Activated CD4-positive, alpha-beta T cell treated with anti-CD3 and anti-CD28 coated beads for 36 hours (primary cell): ENCODE results near the gene VMP1. TPM values are rescaled to one million over a fixed set of nuclear protein-coding genes. Genes with fewer than 3 reads are reported as not detected.
A peak's percentile ranks its signal among the peaks of the same experiment; 100 is the strongest.

Experiments
- ATAC-seq: fragments of 200-7000 bp; cut with Tn5 transposase; one replicate; pipeline ENCODE4 v1.10.0; 2021; ENCODE audit warnings: mild to moderate bottlenecking, moderate library complexity
- CTCF ChIA-PET: fragments of 350-600 bp; sonication (Branson Sonifier 250); formaldehyde crosslinking; loops from one replicate; lab custom pipeline; 2021; ENCODE audit warnings: antibody characterized with exemption; lab: Charles Lee
- POLR2A ChIA-PET: fragments of 350-600 bp; sonication (Branson Sonifier 250); formaldehyde crosslinking; loops from one replicate; lab custom pipeline; 2021; ENCODE audit warnings: antibody characterized with exemption, inconsistent platforms; lab: Charles Lee
- DNase-seq: peaks from one replicate; pipeline ENCODE4 v3.0.0-alpha.2; 2020
- H3K27ac Mint-ChIP-seq: one replicate; pipeline ENCODE4 v1.8.0; 2021; ENCODE audit warnings: mixed read lengths
- H3K27me3 Mint-ChIP-seq: one replicate; pipeline ENCODE4 v1.8.0; 2021; ENCODE audit warnings: mixed read lengths
- H3K36me3 Mint-ChIP-seq: one replicate; pipeline ENCODE4 v1.8.0; 2021; ENCODE audit warnings: low read depth, mixed read lengths
- H3K4me1 Mint-ChIP-seq: one replicate; pipeline ENCODE4 v1.8.0; 2021; ENCODE audit warnings: mixed read lengths
- H3K4me3 Mint-ChIP-seq: one replicate; pipeline ENCODE4 v1.8.0; 2021; ENCODE audit warnings: mild to moderate bottlenecking, moderate library complexity, mixed read lengths
- H3K9me3 Mint-ChIP-seq: one replicate; pipeline ENCODE4 v1.8.0; 2021; ENCODE audit warnings: low read depth, mixed read lengths
- intact Hi-C, 2 experiments: fragments of 100-400 bp; cut with DNase I in 1 of 2; cut with micrococcal nuclease in 1 of 2; formaldehyde crosslinking; loops; one replicate each; pipeline versions ENCODE4 v1.14.2 to v1.15.1; 2022 to 2024; cut with DNase I, micrococcal nuclease
- total RNA-seq, 2 experiments: library from RNA; stranded (reverse); gene quantifications; one replicate each; pipeline ENCODE4 v1.2.3, GENCODE V29; 2021

The VMP1 gene
- 100 to 1,000 TPM; 378 to 402 TPM for total RNA-seq

GRCh38 chr17:59707149-59707970, at the start of gene VMP1, which contains the start of gene PTRH2:
TSS of gene VMP1 (plus strand) at chr17:59707654. CDS start at chr17:59731447, 23,793 bp downstream.
TSS of gene PTRH2 (minus strand) at chr17:59707430. CDS start at chr17:59697978, 9,452 bp downstream.
- CTCF ChIA-PET = interaction anchor here (0.6 to 3.5 kb wide), 14 partner anchors 24 to 495 kb away, joined by 3 to 15 read pairs (median 3); partner anchors contain the start of gene CLTC

GRCh38 chr17:59666235-59666634, 41.2 kb upstream of the VMP1 start:
- Mint-ChIP-seq H3K4me3 (no peak overlapping the region), H3K4me1 (peaks cover 26% of the 10 kb centered on the region), H3K27ac (no peak overlapping the region), H3K27me3 (no peaks in the 10 kb centered on the region), H3K36me3 (peaks cover 41% of the 10 kb centered on the region), H3K9me3 (no peaks in the 10 kb centered on the region)
- intact Hi-C loops = no loop called here
- ChIA-PET CTCF (no interaction called here), POLR2A (no interaction called here)
- ATAC-seq (no peak), DNase-seq (no peak)

More at GRCh38 chr17:59707149-59707970, at the start of gene VMP1, which contains the start of gene PTRH2:
- intact Hi-C loops = loop anchor here (1.0 to 10.0 kb wide), 15 partner anchors 79 to 1373 kb away; partner anchors contain the start of genes CLTC (in 2 of the 2), RPS6KB1 (in 2 of the 2), DHX40 (in 1 of the 2) and HEATR6 (in 1 of the 2)
- peak; percentile 97 for DNase-seq
- H3K4me3 Mint-ChIP-seq = peak within 1 kb of the TSS; percentile 92
- H3K4me1 Mint-ChIP-seq = peaks cover 60% of the 10 kb centered on the region
- H3K27me3 Mint-ChIP-seq = no peaks in the 10 kb centered on the region
- peak; percentile 99 for ATAC-seq
- H3K9me3 Mint-ChIP-seq = no peaks in the 10 kb centered on the region
- peak within 1 kb of the TSS; percentile 96 for H3K27ac Mint-ChIP-seq
- POLR2A ChIA-PET = interaction anchor here (0.5 to 3.1 kb wide), 14 partner anchors 44 to 430 kb away, joined by 3 to 20 read pairs (median 4); partner anchors contain the start of genes CLTC and DHX40
- H3K36me3 Mint-ChIP-seq = peaks cover 37% of the 10 kb centered on the region

GRCh38 chr17:59668816-59669215, 38.6 kb upstream of the VMP1 start:
- POLR2A ChIA-PET = no interaction called here
- DNase-seq (no peak), ATAC-seq (no peak)
- Mint-ChIP-seq H3K4me3 (no peak overlapping the region), H3K9me3 (no peaks in the 10 kb centered on the region), H3K27ac (peak overlapping the region; percentile 51), H3K27me3 (no peaks in the 10 kb centered on the region), H3K36me3 (peaks cover 39% of the 10 kb centered on the region), H3K4me1 (peaks cover 31% of the 10 kb centered on the region)
- intact Hi-C loops = no loop called here
- CTCF ChIA-PET = interaction anchor here (1.5 kb wide), 1 partner anchor 18 kb away, joined by 3 read pairs; no protein-coding TSS in a partner anchor

GRCh38 chr17:59669411-59669810, 38.0 kb upstream of the VMP1 start:
- POLR2A ChIA-PET = no interaction called here
- ATAC-seq = no peak
- Mint-ChIP-seq H3K4me3 (no peak overlapping the region), H3K9me3 (no peaks in the 10 kb centered on the region), H3K27ac (peak overlapping the region; percentile 78), H3K27me3 (no peaks in the 10 kb centered on the region), H3K36me3 (peaks cover 39% of the 10 kb centered on the region), H3K4me1 (peaks cover 31% of the 10 kb centered on the region)
- DNase-seq = no peak
- CTCF ChIA-PET = interaction anchor here (0.7 to 2.2 kb wide), 4 partner anchors 14 to 147 kb away, joined by 3 to 6 read pairs (median 4); no protein-coding TSS in a partner anchor
- intact Hi-C loops = no loop called here

GRCh38 chr17:59669944-59670343, 37.5 kb upstream of the VMP1 start:
- ATAC-seq (peak; percentile 42), DNase-seq (no peak)
- CTCF ChIA-PET = interaction anchor here (0.6 to 2.2 kb wide), 6 partner anchors 14 to 200 kb away, joined by 3 to 9 read pairs (median 4); no protein-coding TSS in a partner anchor
- H3K36me3 Mint-ChIP-seq = peaks cover 36% of the 10 kb centered on the region
- H3K9me3 Mint-ChIP-seq = no peaks in the 10 kb centered on the region
- intact Hi-C loops = no loop called here
- peaks cover 31% of the 10 kb centered on the region for H3K4me1 Mint-ChIP-seq
- no peaks in the 10 kb centered on the region for H3K27me3 Mint-ChIP-seq
- H3K27ac Mint-ChIP-seq = peak overlapping the region; percentile 78
- POLR2A ChIA-PET = no interaction called here
- no peak overlapping the region for H3K4me3 Mint-ChIP-seq

- Mint-ChIP-seq H3K4me1 (peaks cover 31% of the 10 kb centered on the region), H3K4me3 (no peak overlapping the region), H3K9me3 (no peaks in the 10 kb centered on the region), H3K36me3 (peaks cover 35% of the 10 kb centered on the region), H3K27ac (peak overlapping the region; percentile 53), H3K27me3 (no peaks in the 10 kb centered on the region)
- POLR2A ChIA-PET = no interaction called here
- intact Hi-C loops = no loop called here
- ATAC-seq = peak; percentile 36
- CTCF ChIA-PET = interaction anchor here (0.6 to 2.2 kb wide), 6 partner anchors 8 to 296 kb away, joined by 3 to 9 read pairs (median 4); no protein-coding TSS in a partner anchor
- no peak for DNase-seq
Measured at GRCh38 chr17:59671386-59671785, 36.1 kb upstream of the VMP1 start.

GRCh38 chr17:59675231-59675630, 32.2 kb upstream of the VMP1 start:
- Mint-ChIP-seq H3K9me3 (no peaks in the 10 kb centered on the region), H3K27ac (no peak overlapping the region), H3K4me3 (no peak overlapping the region), H3K36me3 (peaks cover 46% of the 10 kb centered on the region), H3K4me1 (peaks cover 13% of the 10 kb centered on the region), H3K27me3 (no peaks in the 10 kb centered on the region)
- intact Hi-C loops = no loop called here
- DNase-seq = no peak
- ChIA-PET CTCF (interaction anchor here (0.5 to 2.0 kb wide), 9 partner anchors 8 to 361 kb away, joined by 3 to 6 read pairs (median 3); partner anchors contain the start of gene CLTC), POLR2A (no interaction called here)
- no peak for ATAC-seq

- ATAC-seq = no peak
- POLR2A ChIA-PET = interaction anchor here (0.6 kb wide), 1 partner anchor 16 kb away, joined by 4 read pairs; no protein-coding TSS in a partner anchor
- Mint-ChIP-seq H3K27me3 (no peaks in the 10 kb centered on the region), H3K9me3 (no peaks in the 10 kb centered on the region), H3K4me1 (peaks cover under 1% of the 10 kb centered on the region), H3K27ac (no peak overlapping the region), H3K4me3 (no peak overlapping the region), H3K36me3 (peaks cover 49% of the 10 kb centered on the region)
- CTCF ChIA-PET = no interaction called here
- DNase-seq = no peak
- intact Hi-C loops = no loop called here
Measured at GRCh38 chr17:59676716-59677115, 30.7 kb upstream of the VMP1 start.

- ChIA-PET POLR2A (no interaction called here), CTCF (interaction anchor here (1.0 kb wide), 1 partner anchor 357 kb away, joined by 3 read pairs; no protein-coding TSS in a partner anchor)
- Mint-ChIP-seq H3K4me1 (peaks cover 5% of the 10 kb centered on the region), H3K27ac (no peak overlapping the region), H3K36me3 (peaks cover 58% of the 10 kb centered on the region), H3K27me3 (no peaks in the 10 kb centered on the region), H3K9me3 (no peaks in the 10 kb centered on the region), H3K4me3 (no peak overlapping the region)
- intact Hi-C loops = no loop called here
- DNase-seq = no peak
- no peak for ATAC-seq
Measured at GRCh38 chr17:59678918-59679317, 28.5 kb upstream of the VMP1 start.

- POLR2A ChIA-PET = interaction anchor here (0.6 kb wide), 1 partner anchor 172 kb away, joined by 4 read pairs; no protein-coding TSS in a partner anchor
- CTCF ChIA-PET = no interaction called here
- intact Hi-C loops = no loop called here
- H3K27me3 Mint-ChIP-seq = no peaks in the 10 kb centered on the region
- DNase-seq (no peak), ATAC-seq (no peak)
- no peak overlapping the region for H3K4me3 Mint-ChIP-seq
- no peaks in the 10 kb centered on the region for H3K9me3 Mint-ChIP-seq
- no peak overlapping the region for H3K27ac Mint-ChIP-seq
- H3K4me1 Mint-ChIP-seq = peaks cover 5% of the 10 kb centered on the region
- peaks cover 65% of the 10 kb centered on the region for H3K36me3 Mint-ChIP-seq
Measured at GRCh38 chr17:59680314-59680713, 27.1 kb upstream of the VMP1 start.

GRCh38 chr17:59683283-59683682, 24.2 kb upstream of the VMP1 start:
- H3K27me3 Mint-ChIP-seq = no peaks in the 10 kb centered on the region
- H3K27ac Mint-ChIP-seq = no peak overlapping the region
- H3K36me3 Mint-ChIP-seq = peaks cover 60% of the 10 kb centered on the region
- peaks cover 19% of the 10 kb centered on the region for H3K4me1 Mint-ChIP-seq
- no peaks in the 10 kb centered on the region for H3K9me3 Mint-ChIP-seq
- intact Hi-C loops = no loop called here
- DNase-seq (no peak), ATAC-seq (peak; percentile 39)
- CTCF ChIA-PET = interaction anchor here (0.7 to 2.1 kb wide), 10 partner anchors 9 to 372 kb away, joined by 3 to 9 read pairs (median 4); partner anchors contain the start of genes PTRH2 and VMP1
- H3K4me3 Mint-ChIP-seq = no peak overlapping the region
- POLR2A ChIA-PET = no interaction called here
